A549 treated with CORT108297 at 1 μM for 4 hours (cell line): ENCODE data around the gene CD164. TPM values are rescaled to one million over a fixed set of nuclear protein-coding genes. Genes with fewer than 3 reads are reported as not detected.

ENCODE experiments used
- total RNA-seq: library from RNA; stranded (reverse); fragments of 200-300 nt; extraction: Qiagen RNA extraction; gene quantifications from 5 replicates; pipeline ENCODE4 v1.2.3, GENCODE V29; 2022

Gene CD164
- 104 to 110 TPM (median 107 TPM) in 5 replicates for total RNA-seq

DNA sequence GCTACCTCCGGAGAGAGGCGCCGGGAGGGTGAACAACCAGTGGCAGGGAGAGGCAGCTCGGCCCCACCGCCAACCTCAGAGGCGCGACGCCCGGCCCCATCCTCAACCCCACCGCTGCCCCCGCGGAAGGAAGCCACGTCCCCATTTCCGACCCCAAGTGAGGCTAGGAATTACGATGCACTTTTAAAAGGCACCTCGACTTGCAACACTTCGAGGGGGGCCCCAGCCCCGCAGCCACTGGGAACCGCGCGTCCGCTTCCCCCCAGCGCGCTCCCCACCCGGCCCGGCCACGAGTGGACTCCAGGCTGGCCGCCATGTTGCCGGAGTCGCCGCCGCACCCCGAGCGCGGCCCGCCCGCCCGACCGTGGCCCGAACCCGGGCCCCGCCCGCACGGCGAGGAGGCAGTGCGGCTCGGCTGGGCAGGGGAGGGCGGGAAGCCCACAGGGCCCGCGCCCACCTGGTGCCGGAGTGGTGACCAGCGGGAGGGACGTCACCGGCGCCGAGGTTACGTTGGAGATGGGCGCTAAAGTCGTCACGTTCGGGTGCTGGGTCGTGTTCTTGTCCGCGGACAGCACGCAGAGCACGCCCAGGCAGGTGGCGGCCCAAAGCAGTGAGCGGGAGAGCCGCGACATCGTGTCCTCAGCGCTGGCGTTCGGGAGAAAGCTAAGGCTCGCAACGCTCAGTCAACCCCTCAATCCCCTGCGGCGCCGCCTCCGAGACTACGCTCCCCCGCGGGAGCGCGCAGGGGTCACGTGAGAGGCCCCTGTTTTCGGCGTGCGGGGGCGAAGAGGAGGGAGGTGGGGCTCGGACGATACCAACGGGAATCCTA, at the start of gene CD164:
CD164 (minus strand) TSS at position 721 of the 829 bp plus-strand sequence; CDS start at position 632, 89 bp downstream.

Other genes starting within 250 kb of the CD164 start
- 1.4 to 2.9 TPM (median 2.6 TPM) in 5 replicates for gene PPIL6, start 58.2 kb upstream of the CD164 start, total RNA-seq
- gene SMPD2, start 58.3 kb upstream of the CD164 start, total RNA-seq = 12.8 to 15.1 TPM (median 14.3 TPM) in 5 replicates
- gene MICAL1, start 73.3 kb upstream of the CD164 start, total RNA-seq = 11.3 to 17.9 TPM (median 14.6 TPM) in 5 replicates
- 3.7 to 4.7 TPM (median 4.0 TPM) in 5 replicates for gene ZBTB24, start 100.8 kb upstream of the CD164 start, total RNA-seq